SU-DHL-6 (cell line): ENCODE results near the gene ADAM12.

ENCODE experiments used
- H2AFZ ChIP-seq: fragments of 200-600 bp; sonication (generic); 2 replicates; pipeline ENCODE4 v1.6.1; 2014; ENCODE audit warnings: low read depth, mild to moderate bottlenecking, moderate library complexity, mixed read lengths, antibody characterized with exemption, low read length; ENCODE audit not compliant: severe bottlenecking
- H3F3A ChIP-seq: fragments of 200-600 bp; shearing (Covaris generic); 2 replicates; pipeline ENCODE4 v1.6.0; 2016; ENCODE audit warnings: antibody characterized with exemption, mild to moderate bottlenecking; ENCODE audit not compliant: insufficient read depth
- H3K27ac ChIP-seq: fragments of 200-600 bp; sonication (generic); 2 replicates; pipeline ENCODE4 v1.5.1; 2016; ENCODE audit warnings: low read depth, mild to moderate bottlenecking, low read length, moderate library complexity, mixed read lengths
- H3K27me3 ChIP-seq: fragments of 200-600 bp; sonication (generic), shearing (Covaris generic); 2 replicates; pipeline ENCODE4 v1.6.0; 2014; ENCODE audit warnings: mild to moderate bottlenecking, low read length
- H3K36me3 ChIP-seq: fragments of 200-600 bp; sonication (generic); 2 replicates; pipeline ENCODE4 v1.6.1; 2014; ENCODE audit warnings: mild to moderate bottlenecking, low read length, mixed read lengths
- H3K4me2 ChIP-seq: fragments of 300-600, 200-600 bp; shearing (Covaris generic), sonication (generic); 2 replicates; pipeline ENCODE4 v1.6.0; 2014; ENCODE audit warnings: low read length, low read depth, mild to moderate bottlenecking; ENCODE audit not compliant: poor library complexity, severe bottlenecking
- H3K4me3 ChIP-seq: fragments of 200-600 bp; sonication (generic); 2 replicates; pipeline ENCODE4 v1.5.1; 2014; ENCODE audit warnings: antibody characterized with exemption, low read length, mild to moderate bottlenecking, mixed read lengths; ENCODE audit not compliant: insufficient read depth, poor library complexity, severe bottlenecking
- H3K79me2 ChIP-seq: fragments of 200-600 bp; sonication (generic); 2 replicates; pipeline ENCODE4 v1.6.1; 2014; ENCODE audit warnings: mild to moderate bottlenecking, low read length, moderate library complexity; ENCODE audit not compliant: insufficient read depth
- H3K9ac ChIP-seq: fragments of 200-600 bp; sonication (generic); 2 replicates; pipeline ENCODE4 v1.7.0; 2014; ENCODE audit warnings: mild to moderate bottlenecking, low read length
- H3K9me2 ChIP-seq: fragments of 200-600 bp; sonication (generic); replicated peaks from 2 replicates; pipeline ENCODE4 v1.6.1; 2014; ENCODE audit warnings: low read length; ENCODE audit not compliant: insufficient read depth
- H3K9me3 ChIP-seq: fragments of 200-600 bp; sonication (generic); 2 replicates; pipeline ENCODE4 v1.6.1; 2014; ENCODE audit warnings: low read length, mixed read lengths; ENCODE audit not compliant: insufficient read depth
- H4K20me1 ChIP-seq: fragments of 200-600 bp; sonication (generic); 2 replicates; pipeline ENCODE4 v1.6.1; 2014; ENCODE audit warnings: low read depth, mild to moderate bottlenecking, antibody characterized with exemption, low read length, moderate library complexity, mixed read lengths
- CTCF ChIP-seq: fragments of 200-600 bp; sonication (generic); IDR thresholded peaks from one replicate; pipeline ENCODE4 v1.5.1; 2017; ENCODE audit warnings: antibody characterized with exemption, mild to moderate bottlenecking, low read length, moderate library complexity; ENCODE audit not compliant: insufficient read depth, poor library complexity, severe bottlenecking
- EZH2phosphoT487 ChIP-seq: fragments of 200-600 bp; sonication (generic), shearing (Covaris generic); conservative IDR thresholded peaks from 2 replicates; pipeline ENCODE4 v1.6.1; 2018; ENCODE audit warnings: mild to moderate bottlenecking, antibody characterized with exemption, low read length, moderate library complexity, mixed read lengths

The ADAM12 gene

DNA sequence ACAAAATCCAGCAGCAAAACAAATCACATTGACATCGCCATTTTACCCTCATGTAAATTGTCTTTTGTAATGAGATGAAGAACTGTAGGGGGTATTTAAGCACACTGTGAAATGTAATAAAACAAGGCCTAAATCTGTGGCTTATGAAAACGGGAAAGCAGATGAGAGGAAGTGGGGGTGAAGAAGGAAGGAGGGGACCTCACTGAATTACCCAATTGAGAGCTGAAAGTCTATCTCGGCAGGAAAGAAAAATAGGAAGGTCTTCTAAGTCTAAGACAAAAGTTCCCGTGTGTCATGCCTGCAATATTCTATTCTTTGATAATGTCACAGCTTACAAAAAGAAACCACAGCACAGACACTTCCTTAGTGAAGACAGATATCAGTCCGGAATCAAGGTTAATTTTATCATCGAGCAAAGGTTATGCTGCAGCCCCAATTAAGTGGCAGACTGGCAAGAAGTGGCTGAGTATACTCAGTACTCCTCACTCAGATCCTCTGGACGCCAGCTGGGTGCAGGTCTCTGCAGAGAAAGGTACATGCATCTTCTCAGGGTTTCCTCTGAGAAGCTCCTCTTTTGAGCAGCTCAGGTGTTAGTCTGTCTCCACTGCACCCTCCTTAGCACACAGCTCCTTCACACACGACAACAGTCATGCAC lies 252.2 kb downstream of the ADAM12 start:
- Histone ChIP-seq H3K4me3 (no peak overlapping the region), H3K9ac (no peak overlapping the region), H3K9me2 (no peaks in the 10 kb centered on the region; the same call in 1 of the 2 replicates), H2AFZ (no peak overlapping the region), H3F3A (no peaks in the 10 kb centered on the region), H3K27me3 (no peaks in the 10 kb centered on the region), H3K4me2 (no peak overlapping the region), H3K9me3 (no peaks in the 10 kb centered on the region), H3K79me2 (no peaks in the 10 kb centered on the region), H3K36me3 (no peaks in the 10 kb centered on the region), H3K27ac (no peak overlapping the region), H4K20me1 (no peaks in the 10 kb centered on the region)
- TF ChIP-seq EZH2phosphoT487 = no peak
- no peak for TF ChIP-seq CTCF

- TF ChIP-seq EZH2phosphoT487 (no peak), CTCF (no peak)
- H3K27ac ChIP-seq = no peak overlapping the region
- no peaks in the 10 kb centered on the region for H3F3A ChIP-seq
- H3K79me2 ChIP-seq = no peaks in the 10 kb centered on the region
- no peak overlapping the region for H3K9ac ChIP-seq
- no peaks in the 10 kb centered on the region for H3K9me3 ChIP-seq
- H3K36me3 ChIP-seq = no peaks in the 10 kb centered on the region
- H3K9me2 ChIP-seq = no peaks in the 10 kb centered on the region; the same call in 1 of the 2 replicates
- H2AFZ ChIP-seq = no peak overlapping the region
- no peaks in the 10 kb centered on the region for H4K20me1 ChIP-seq
- no peaks in the 10 kb centered on the region for H3K27me3 ChIP-seq
- no peak overlapping the region for H3K4me2 ChIP-seq
- H3K4me3 ChIP-seq = no peak overlapping the region
Observed at GRCh38 chr10:126135177-126135576, 253.1 kb downstream of the ADAM12 start.

GRCh38 chr10:126133906-126134656 lies 254.2 kb downstream of the ADAM12 start:
- H2AFZ ChIP-seq = no peak overlapping the region
- no peaks in the 10 kb centered on the region for H3K36me3 ChIP-seq
- H4K20me1 ChIP-seq = no peaks in the 10 kb centered on the region
- no peaks in the 10 kb centered on the region for H3K27me3 ChIP-seq
- no peaks in the 10 kb centered on the region for H3K79me2 ChIP-seq
- H3F3A ChIP-seq = no peaks in the 10 kb centered on the region
- no peaks in the 10 kb centered on the region for H3K9me3 ChIP-seq
- no peak overlapping the region for H3K4me3 ChIP-seq
- TF ChIP-seq EZH2phosphoT487 = no peak
- TF ChIP-seq CTCF = no peak
- H3K9me2 ChIP-seq = no peaks in the 10 kb centered on the region; the same call in 1 of the 2 replicates
- H3K9ac ChIP-seq = no peak overlapping the region
- no peak overlapping the region for H3K4me2 ChIP-seq
- no peak overlapping the region for H3K27ac ChIP-seq
